Measurements from ENCODE around the gene ERBB4.
"Not testable (repeated sequence)": the region's sequence is repeated elsewhere in the genome, so short reads cannot be mapped to it uniquely, and the experiment has no call there.

ERBB4 gene

DNA sequence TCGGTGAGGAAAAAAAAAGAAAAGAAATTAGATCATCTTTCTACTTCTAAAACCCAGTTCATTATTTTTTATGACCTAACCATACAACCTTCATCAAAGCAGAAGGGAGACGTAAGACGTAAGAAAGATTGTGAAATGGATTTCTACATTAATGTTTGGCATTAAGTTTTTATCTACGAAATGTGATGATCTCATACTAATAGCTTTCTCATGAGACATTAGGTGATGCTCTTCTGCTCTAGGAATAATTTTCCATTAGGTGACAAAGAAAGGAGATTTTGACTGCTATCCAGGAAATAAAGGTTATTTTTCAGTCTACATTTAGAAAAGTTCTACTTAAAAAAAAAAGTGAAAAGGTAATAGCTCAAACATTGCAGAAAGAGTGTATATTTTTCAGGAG, 748.6 kb downstream of the ERBB4 start:
- DNase-seq: no peak

DNA sequence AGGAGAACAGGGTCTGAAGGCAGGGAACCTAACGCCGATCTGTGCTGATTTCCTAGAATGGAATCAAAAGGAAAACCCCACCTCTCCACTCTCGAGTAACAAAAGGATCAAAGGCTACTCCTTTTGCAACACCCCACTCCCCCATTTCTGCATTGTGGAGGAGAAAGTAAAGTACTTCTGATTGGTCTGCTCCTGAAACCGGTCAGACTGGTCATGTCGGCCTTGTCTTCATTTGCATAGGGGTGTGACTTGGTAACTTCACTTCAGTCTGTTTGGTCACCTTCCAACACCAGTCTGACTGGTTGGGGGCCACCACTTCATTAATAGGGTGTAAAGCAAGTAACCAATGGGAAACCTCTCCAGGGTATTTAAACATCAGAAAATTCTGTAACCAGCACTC, 771.9 kb downstream of the ERBB4 start:
- no peak for DNase-seq

DNA sequence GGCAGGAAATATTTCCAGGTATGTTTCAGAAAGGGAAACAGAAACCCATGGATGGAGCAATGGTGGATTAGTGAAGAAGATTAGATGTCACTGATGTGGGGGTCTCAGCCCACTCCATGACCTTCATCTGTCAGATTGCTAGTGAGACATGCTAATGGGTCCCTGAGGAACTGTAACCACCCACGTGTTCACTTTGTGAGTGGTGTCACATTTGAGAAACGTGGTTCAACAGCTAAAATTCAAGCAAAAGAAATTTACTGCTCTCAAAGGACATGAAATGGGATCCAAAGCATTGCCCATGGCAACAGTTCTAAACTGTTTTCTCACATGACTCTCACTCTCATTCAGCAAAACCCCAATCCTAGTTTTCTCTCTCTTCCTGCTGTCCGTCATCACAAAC, 776.1 kb downstream of the ERBB4 start:
- no peak for DNase-seq

DNA sequence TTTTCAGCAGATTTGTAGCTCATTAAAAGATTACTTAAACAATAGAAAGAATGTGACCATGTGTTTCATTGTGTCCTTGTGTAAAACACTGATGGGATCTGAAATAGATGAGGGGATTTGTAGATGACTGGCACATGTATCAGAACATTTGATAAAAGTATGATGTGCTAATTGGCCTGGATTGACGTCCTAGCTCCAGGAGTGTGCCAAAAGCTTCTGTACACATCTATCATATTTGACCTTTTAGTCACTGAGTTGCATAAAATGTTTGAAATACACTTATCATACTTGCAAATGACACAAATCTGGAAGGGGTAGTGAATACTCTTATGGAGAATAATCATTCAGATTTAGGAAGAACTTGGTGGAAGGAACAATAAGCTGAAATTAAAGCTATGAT, 778.5 kb downstream of the ERBB4 start:
- DNase-seq: no peak

DNA sequence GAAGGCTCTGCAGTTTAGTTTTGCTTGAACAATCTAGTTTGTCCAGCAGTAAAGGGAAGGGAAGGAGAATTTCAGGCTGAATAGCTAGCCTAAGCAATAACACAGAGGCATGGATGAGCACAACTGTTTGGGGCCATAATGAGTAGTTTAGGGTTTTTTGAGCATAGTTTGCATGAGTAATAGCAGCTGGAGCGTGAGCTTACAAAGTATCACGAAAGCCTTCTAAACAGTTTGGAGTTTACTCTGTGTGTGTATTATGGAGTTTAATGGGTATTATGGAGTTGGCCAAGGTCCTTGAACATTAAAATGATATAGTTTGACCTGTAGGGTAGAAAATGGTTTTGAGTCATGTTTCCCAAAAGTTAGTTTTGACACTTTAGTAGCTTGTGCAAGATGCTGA, 782.3 kb downstream of the ERBB4 start:
- no peak for DNase-seq

DNA sequence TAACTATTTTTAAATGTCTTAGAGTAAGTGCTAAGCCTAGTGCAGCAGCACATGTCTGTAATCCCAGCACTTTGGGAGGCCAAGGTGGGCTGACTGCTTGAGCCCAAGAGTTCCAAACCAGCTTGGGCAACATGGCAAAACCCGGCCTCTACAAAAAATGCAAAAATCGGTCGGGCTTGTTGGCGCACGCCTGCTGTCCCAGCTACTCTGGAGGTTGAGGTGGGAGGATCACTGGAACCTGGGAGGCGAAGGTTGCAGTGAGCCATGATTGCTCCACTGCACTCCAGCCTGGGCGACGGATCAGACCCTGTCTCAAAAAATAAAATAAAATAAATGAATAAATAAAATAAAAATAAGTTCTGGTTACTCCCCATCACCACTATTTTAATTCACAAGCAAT, 783.4 kb downstream of the ERBB4 start:
- no peak for DNase-seq

DNA sequence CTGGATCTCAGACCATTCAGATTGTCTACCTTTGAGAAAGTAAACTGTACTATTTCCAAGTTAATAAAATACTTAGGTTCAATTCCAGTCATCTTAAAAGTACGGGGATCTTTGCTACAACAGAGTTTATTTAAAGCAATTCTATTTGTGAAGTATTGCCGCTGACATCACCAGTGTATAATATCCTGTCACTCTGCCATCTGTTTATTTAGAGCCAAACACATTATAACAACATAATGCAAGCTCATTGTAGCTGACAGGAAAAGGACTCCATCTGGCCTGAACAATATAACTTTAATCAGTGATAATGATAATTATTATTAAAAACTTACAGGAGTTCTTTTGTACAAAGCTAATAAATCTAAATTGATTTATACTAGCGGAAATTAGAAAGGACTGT, 786.8 kb downstream of the ERBB4 start:
- no peak for DNase-seq

DNA sequence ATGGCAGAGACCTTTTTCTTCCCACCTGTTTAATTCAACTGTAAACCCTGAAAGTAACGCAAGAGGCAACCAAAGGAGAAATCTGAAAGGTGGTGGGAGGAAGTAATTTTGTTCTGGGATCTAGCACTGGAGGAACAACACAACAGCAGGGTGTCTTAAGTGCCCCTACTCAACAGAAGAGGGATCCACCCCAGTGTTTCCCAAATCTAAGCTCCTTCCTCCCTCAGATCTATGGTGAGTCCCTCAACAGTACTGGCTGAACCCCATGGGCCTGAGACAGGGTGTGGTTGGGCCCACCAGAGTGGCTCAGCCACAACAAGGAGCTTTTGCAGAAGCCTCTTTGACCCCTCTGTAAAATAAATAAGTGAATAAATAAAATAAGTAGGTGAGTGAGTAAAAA, 790.3 kb downstream of the ERBB4 start:
- DNase-seq: no peak

DNA sequence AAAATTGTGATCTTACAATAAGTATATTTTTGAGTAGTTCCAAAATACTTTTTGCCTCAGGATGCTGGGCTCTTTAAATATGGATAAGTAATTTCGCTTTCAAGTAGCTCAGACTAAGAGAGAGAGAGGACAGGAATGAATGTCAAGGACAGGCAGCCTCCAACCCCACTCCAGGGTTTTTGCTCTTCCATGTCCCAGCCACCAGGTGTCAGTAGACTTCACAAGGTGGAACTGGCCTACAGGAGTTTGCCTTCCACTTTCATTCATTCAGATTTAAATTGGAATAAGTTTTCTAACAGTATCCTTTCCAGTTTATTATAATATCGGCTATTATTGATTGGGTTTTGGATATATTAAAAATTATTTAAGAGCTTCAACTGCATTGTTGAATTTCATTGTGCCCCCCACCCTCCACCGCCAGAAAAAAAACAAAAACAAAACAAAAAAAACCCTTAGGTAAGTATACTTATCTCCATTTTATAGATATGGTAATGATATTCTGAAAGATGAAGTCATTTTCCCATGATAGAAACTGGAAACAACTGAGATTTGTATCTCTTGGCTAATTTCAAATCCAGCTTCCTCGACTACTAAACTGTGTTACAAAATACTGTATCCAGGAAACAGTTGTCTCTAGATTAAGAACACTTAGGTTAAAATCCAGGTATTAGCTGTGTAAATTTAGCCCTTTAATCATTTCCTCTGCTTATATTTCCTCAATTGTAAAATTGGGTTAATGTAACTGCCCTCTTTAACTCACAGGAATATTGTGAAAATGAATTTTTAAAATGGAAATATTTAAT, 793.1 kb downstream of the ERBB4 start:
- no peak for DNase-seq

DNA sequence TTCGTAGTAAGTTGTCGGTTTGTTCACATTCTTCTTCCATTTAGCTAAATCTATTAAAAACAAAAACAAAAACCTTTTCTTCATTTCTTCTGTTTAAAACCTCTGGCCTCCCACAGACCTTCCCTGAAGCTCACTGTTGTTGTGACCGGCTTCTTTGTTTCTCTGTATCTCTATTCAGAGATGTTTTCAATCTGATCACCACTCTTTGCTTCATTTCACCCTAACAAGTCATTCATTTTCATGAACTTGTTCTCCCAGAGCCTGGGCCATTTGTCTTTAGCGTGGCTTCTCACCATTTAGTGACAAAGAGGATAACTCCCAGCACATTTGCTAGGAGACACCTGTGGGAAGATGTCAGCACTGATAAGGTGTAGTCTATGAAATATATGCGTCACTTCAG, 794.2 kb downstream of the ERBB4 start:
- DNase-seq: no peak

DNA sequence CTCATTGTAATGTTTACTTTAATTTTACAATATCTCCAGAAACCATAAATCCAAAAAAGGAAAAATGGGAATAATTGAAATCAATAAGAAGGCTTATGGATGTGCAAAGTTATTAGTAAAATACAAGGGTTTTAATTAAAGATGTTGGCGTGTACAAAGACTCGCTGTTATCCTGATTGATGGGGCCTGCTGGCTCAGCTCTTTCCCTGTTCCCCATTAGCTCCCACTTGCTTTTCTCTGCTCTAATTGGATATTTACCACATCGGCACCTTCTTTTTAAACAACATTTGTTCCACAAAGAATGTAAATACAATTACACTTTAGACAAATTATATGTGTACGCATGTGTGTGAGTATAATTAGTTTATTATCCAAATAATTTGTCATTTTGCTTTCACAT, 796.6 kb downstream of the ERBB4 start:
- no peak for DNase-seq

DNA sequence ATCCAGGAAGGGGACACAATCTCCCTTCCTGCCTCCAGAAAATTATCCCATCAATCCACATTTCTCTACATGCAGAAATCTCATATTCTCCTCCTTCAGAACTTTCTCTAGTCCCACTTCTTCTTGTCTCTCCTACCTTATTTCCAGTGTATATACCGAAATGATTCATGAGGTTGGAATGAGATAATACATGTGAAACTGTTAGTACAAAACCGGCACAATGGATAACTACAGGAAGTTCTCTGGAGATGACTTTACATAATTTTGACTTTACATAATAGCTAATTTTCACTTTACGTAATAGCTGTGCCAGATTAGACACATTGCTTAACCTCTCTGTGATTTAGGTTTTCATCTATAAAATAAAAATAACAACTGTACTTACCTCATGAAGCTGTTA, 801.3 kb downstream of the ERBB4 start:
- no peak for DNase-seq

DNA sequence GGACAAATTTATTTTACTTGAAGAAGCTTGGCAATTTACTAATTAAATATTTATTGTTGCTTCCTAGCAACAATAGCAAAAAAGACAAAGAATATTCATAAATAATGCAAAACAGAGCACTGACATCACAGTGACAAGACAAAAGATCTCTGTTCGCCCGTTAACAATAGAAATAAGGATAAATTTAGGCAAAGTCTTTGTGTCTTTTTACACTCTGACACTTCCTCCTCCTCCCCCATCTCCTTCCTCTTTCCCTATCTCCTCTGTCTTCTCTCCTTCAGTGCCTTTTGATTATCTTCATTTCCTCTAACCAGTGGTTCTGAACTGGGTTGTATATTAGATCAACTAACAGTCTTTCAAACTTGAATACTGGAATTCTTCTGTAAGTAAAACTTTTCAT, 808.4 kb downstream of the ERBB4 start:
- no peak for DNase-seq

DNA sequence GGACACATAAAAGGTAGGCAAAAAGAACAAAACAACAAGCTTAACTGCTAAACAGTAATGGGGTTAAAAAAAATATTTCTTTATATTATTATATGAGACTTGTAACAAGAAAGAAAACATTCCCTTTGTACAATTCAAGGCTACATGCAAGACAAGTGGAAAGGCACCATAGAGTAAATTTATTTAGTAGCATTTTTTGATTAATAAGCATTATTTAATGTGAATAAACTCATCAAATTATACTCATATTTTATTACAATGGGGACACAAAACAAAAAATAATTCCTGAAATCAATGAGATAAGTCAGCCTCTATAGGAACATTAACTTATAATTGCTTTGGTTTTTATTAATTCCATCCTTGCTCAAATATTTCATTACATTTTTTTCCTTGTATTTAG, 809.2 kb downstream of the ERBB4 start:
- DNase-seq: no peak

DNA sequence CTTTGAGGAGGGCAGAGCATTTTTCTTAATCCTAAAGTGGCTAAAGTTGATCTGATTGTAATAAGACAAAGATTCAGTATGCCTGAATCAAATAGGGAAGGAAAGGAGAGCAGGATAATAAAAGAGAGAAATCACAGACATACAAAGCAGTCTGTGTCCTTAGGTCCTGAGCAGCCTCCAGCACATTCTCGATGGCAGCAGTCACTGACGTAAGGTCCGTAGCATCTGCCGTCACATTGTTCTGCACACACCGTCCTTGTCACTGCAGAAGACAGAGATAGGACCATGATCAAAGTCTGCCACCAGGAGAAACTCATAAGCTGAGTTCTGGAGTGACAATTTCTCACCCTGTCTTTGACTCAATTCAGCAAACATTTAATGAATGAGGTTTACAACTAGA, 813.7 kb downstream of the ERBB4 start:
- no peak for DNase-seq

DNA sequence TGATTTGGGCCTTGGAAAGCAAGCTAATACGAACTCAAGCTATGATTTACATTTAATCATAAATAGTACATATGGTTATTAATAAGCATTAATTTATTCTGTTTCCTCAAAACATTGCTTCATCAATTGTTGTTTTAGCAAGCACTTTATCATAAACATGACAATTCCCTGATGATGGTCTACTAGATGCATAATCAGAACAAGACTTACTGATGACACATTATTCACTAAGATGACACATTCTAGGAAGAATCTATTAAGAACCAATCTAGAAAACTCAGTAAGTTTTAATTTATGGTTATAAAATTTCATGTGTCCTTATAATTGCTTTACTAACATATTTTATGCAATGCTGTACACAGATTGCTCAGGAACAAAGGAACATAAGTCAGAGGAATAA, 815.2 kb downstream of the ERBB4 start:
- DNase-seq: no peak

DNA sequence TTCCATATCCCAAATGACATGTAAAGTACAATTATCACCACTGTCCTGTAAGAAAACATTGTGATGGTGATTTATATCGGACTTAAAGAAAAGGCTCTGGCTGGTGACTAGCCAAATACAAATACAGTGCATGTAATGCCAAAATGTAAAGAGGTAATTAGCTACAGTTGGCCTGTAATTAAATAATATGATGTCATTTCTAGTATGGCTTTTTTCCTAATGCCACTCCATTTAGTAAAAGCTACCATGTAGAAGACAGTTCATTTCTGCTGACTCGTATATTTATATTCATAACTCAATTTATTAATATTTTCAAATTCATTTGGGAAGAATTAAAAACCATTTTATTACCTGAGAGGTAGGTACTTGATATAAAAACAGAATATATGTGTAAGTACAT, 815.7 kb downstream of the ERBB4 start:
- DNase-seq: no peak

DNA sequence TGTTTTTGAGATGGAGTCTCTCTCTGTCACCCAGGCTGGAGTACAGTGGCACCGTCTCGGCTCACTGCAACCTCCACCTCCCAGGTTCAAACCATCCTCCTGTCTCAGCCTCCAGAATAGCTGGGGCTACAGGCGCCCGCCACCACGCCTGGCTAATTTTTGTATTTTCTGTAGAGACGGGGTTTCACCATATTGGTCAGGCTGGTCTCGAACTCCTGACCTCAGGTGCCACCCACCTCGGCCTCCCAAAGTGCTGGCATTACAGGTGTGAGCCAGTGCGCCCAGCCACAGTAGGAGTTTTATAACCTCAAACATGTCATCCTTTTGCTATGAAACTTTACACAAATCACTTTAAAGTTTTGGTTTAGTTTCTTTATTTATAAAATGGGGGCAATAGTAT, 816.7 kb downstream of the ERBB4 start:
- DNase-seq: not testable (repeated sequence)

DNA sequence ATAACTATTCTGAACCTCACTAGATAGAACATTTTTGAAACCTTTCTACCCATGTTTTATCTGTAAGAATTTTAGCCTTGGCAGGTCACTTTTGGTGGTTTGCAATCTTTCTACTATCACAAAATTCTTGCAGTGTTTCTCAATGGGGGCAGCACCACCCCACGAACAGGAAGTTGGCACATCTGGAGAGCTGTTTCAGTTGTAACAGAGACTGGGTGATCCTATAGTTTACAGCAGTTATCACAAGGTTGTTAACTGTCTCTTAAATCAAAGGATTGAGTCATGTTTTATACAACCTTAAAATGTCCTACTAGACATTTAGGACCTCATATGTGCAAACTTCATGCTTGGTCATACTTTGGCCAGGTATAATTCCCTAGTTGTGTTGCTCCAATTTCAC, 829.2 kb downstream of the ERBB4 start:
- no peak for DNase-seq

DNA sequence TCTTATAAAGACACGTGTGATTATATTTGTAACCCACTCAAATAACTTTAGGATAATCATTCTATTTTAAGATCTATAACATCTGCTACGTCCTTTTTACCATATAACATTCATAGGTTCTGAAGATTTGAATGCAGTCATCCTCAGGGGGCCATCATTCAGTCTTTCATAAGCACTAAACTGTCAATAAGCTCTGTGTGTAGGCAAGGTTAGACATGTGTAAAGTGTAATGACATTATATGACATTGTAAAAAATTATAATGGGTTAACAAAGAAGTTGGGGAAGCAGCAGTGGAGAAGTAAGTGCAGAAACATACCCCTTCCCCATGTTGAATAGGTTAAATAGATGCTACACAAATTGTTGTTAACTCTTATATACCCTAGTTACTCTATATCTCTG, 845.9 kb downstream of the ERBB4 start:
- no peak for DNase-seq

DNA sequence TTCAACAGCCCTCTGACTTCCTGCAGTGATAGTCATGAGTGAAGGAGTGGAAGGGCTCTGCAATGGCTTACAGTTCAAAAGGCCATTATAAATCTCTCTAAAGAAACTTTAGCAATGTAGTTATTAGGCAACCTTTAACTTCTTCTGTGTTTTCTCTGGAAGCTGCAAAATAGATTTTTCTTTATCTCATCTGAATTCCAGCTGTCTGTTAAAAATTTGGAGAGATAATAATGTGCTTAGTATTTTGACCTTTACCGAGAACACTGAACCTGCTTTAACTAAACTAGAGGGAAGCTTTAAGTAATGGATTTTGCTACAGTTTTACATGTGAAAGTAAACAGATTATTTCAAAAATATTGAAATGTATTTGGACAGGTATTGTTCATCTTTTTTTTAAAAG, 847.9 kb downstream of the ERBB4 start:
- DNase-seq: no peak

DNA sequence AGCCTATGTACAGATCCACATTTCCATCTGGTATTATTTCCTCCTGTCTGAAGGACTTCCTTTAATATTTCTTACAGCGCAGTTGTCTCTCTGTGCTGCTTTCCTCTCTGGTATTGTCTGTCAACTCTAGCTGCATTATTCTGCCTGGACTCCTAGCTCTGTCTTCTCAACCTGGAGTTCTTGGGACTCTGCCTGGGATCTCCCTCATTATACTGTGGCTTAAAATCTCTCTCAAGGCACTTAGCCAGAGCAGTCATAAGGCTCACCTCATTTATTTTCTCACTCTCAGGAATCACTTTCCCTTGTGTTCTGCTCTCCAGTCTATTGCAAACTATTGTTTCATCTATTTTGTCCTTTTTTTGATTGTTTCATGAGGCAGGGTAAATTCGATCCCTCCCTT, 850.4 kb downstream of the ERBB4 start:
- DNase-seq: no peak

DNA sequence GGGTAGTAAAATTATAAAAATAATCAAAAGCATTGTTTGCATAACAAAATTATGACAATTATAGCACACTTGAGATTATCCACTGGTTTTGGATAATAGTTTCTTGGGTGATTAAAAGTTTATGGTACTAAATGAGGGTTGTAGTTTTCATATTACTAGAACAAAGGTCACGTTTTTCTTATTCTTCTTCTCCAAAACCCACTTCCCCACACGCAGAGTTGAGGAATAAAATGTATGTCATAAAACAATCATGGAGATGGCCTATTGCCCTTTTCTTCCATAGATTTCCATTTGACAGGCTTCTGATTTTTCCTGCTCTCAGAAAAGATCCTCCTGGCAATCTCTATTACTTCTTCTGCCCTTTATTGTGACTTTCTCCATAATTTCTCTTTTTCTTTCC, 863.9 kb downstream of the ERBB4 start:
- no peak for DNase-seq

DNA sequence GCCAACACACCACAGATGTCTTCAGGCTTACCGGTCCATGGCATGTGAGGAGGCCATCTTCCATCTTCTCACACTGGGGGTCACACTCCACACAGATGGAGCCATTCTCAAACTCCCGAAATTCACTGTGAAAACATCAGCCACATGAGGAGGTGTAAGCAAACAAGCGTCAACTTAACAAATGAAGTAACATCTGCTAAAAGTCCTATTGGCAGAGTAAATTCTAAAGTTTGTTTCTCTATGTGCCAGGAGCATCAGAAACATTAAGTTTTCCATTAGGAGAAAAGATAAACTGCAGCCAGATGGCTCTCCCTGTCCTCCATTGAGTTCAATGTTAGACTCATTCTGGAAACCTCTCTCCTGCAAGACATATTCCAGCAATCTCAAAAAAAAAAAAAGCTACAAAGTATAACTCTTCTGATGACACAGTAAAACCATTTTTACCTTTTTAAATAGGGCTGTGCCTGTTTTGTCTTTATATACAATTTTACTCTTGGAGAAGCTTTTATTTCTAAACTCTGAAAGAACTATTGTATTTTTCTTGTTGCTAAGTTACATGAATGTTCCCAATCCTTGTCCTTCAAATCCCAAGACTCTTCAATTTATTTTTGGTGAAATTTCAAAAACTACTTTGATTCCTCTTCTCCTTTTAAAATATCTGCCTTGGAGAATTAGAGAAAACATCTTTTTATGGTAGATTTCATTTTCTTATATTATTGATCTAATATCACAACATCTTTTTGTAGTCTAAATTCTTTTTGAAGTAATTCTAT, 865.3 kb downstream of the ERBB4 start:
- no peak for DNase-seq

DNA sequence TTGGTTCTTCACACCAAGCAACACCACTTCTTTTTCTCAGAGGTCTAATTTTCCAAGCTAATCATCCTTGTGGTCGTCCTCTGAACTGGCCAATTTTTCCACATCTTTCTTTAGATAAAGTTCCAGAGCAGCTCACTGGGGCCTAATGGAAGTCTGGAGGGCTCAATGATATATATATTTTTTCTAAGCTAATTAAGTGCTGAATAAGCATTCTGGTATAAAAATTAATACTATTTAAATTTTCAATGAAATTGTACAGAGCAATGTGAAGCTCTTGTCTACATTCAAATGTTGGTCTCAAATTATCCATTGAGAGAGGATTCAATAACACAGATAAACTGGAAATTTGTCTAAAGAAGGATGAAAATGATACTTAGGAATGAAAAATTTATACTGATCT, 866.6 kb downstream of the ERBB4 start:
- DNase-seq: no peak
